AG04449 (cell line): ENCODE measurements around the gene CFAP65.

Experiments used
- CTCF ChIA-PET: fragments of 350-600 bp; formaldehyde crosslinking; extraction: SDS; loops from one replicate; lab custom pipeline; 2021; ENCODE audit warnings: antibody characterized with exemption; lab: Yijun Ruan, JAX
- POLR2A ChIA-PET: fragments of 400-600, 350-600 bp; formaldehyde crosslinking; extraction: SDS; loops from one replicate; lab custom pipeline; 2020; ENCODE audit warnings: antibody characterized with exemption, inconsistent platforms; lab: Yijun Ruan, JAX
- DNase-seq: peaks from one replicate; pipeline ENCODE4 v3.0.0-alpha.2; 2010; ENCODE audit warnings: low read depth, low spot score
- H3K4me3 ChIP-seq: 2 replicates; pipeline ENCODE4 v1.5.1; 2011; ENCODE audit warnings: low read depth, mild to moderate bottlenecking, control low read depth, low read length
- TF ChIP-seq, protein P1 (sequence below): IDR thresholded peaks from one replicate; pipeline ENCODE4 v1.5.1; 2011; ENCODE audit warnings: mild to moderate bottlenecking, moderate library complexity, low read length, control low read depth, inconsistent platforms; ENCODE audit not compliant: insufficient read depth; ENCODE audit errors: missing control alignments

CFAP65 gene

DNA sequence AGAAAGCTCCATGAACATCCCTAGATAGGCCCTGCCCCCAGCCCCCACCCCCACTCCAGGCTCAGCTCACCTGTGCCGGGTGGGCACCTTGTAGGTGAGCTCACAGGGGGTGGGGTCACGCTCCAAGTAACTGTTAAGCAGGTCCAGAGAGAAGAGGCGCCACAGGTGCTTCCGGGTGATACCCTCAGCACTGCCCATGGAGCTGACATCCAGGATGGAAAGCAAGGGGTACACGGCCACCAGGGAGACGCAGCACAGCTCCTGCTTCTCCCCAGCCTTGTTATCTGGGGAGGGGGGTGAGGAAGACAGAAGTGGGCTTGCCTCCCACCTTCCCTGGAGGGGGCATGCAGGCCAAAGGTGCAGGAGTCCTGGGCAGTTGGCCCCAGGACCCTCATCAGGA, 21.9 kb downstream of the CFAP65 start:
- H3K4me3 ChIP-seq, result no peak overlapping the region
- CTCF ChIA-PET, result interaction anchor here (0.9 to 4.0 kb wide), 5 partner anchors 9 to 135 kb away, joined by 3 to 41 read pairs (median 9); no protein-coding TSS in a partner anchor
- DNase-seq, result no peak
- TF ChIP-seq, protein P1, sequence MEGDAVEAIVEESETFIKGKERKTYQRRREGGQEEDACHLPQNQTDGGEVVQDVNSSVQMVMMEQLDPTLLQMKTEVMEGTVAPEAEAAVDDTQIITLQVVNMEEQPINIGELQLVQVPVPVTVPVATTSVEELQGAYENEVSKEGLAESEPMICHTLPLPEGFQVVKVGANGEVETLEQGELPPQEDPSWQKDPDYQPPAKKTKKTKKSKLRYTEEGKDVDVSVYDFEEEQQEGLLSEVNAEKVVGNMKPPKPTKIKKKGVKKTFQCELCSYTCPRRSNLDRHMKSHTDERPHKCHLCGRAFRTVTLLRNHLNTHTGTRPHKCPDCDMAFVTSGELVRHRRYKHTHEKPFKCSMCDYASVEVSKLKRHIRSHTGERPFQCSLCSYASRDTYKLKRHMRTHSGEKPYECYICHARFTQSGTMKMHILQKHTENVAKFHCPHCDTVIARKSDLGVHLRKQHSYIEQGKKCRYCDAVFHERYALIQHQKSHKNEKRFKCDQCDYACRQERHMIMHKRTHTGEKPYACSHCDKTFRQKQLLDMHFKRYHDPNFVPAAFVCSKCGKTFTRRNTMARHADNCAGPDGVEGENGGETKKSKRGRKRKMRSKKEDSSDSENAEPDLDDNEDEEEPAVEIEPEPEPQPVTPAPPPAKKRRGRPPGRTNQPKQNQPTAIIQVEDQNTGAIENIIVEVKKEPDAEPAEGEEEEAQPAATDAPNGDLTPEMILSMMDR, result no peak
- POLR2A ChIA-PET, result no interaction called here

GRCh38 chr2:219018726-219019125, 22.6 kb downstream of the CFAP65 start:
- no peak for DNase-seq
- ChIA-PET POLR2A (no interaction called here), CTCF (interaction anchor here (1.2 to 4.0 kb wide), 5 partner anchors 10 to 101 kb away, joined by 3 to 41 read pairs (median 7); no protein-coding TSS in a partner anchor)
- no peak overlapping the region for H3K4me3 ChIP-seq
- TF ChIP-seq, protein P1, result no peak

DNA sequence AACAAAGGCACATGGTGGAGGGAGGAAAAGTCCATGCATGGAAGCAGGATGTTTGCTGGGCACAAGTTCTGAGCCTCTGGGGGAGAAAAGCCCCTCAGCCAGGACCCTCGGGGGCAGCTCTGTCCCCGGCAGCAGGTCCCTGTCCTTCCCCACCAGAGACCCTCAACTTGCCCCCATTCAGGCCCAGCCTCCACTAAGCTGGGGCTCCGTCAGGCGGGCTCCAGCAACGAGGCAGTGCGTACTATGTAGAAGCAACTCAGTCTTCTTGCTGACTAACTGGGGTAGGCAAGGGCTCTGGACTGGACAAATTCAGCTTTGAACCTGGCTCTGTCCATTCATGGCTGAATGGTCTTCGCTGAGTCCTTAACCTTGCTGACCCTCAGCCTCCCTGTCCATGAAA, 23.0 kb downstream of the CFAP65 start:
- DNase-seq, result no peak
- CTCF ChIA-PET, result interaction anchor here (1.1 to 4.0 kb wide), 6 partner anchors 10 to 101 kb away, joined by 4 to 50 read pairs (median 8); no protein-coding TSS in a partner anchor
- POLR2A ChIA-PET, result no interaction called here
- H3K4me3 ChIP-seq, result no peak overlapping the region
- TF ChIP-seq, protein P1, result no peak

GRCh38 chr2:219017201-219017931, 23.9 kb downstream of the CFAP65 start:
- TF ChIP-seq, protein P1, result no peak
- H3K4me3 ChIP-seq, result no peak overlapping the region
- CTCF ChIA-PET, result interaction anchor here (1.1 to 3.3 kb wide), 5 partner anchors 11 to 41 kb away, joined by 3 to 50 read pairs (median 5); no protein-coding TSS in a partner anchor
- POLR2A ChIA-PET, result no interaction called here
- no peak for DNase-seq

- TF ChIP-seq, protein P1, result no peak
- CTCF ChIA-PET, result interaction anchor here (0.8 to 3.3 kb wide), 5 partner anchors 12 to 138 kb away, joined by 3 to 50 read pairs (median 7); no protein-coding TSS in a partner anchor
- DNase-seq, result no peak
- H3K4me3 ChIP-seq, result no peak overlapping the region
- POLR2A ChIA-PET, result no interaction called here
Observed at GRCh38 chr2:219016721-219017120, 24.6 kb downstream of the CFAP65 start.

GRCh38 chr2:219010873-219011272, 30.4 kb downstream of the CFAP65 start:
- DNase-seq, result no peak
- TF ChIP-seq, protein P1, result no peak
- CTCF ChIA-PET, result interaction anchor here (1.0 to 13.5 kb wide), 9 partner anchors 8 to 143 kb away, joined by 3 to 118 read pairs (median 6); no protein-coding TSS in a partner anchor
- POLR2A ChIA-PET, result interaction anchor here (0.6 to 0.7 kb wide), 2 partner anchors 97 to 300 kb away, joined by 3 read pairs; no protein-coding TSS in a partner anchor
- H3K4me3 ChIP-seq, result no peak overlapping the region
